ENCODE data around the gene DHX38.
A peak's percentile ranks its signal among the peaks of the same experiment; 100 is the strongest.

The DHX38 gene

GRCh38 chr16:72061564-72061963 is 32.1 kb upstream of the DHX38 start:
- Histone ChIP-seq H3K27me3 (ENCODE audit: insufficient read depth, low read length, poor library complexity, severe bottlenecking) (no peaks in the 10 kb centered on the region), H3K4me1 (ENCODE audit: insufficient read depth, low read length, poor library complexity, severe bottlenecking) (no peaks in the 10 kb centered on the region), H3K36me3 (ENCODE audit: insufficient read depth, low read length) (no peaks in the 10 kb centered on the region), H2AFZ (ENCODE audit: low read length) (no peak overlapping the region), H3K79me2 (ENCODE audit: insufficient read depth, low read length) (no peaks in the 10 kb centered on the region), H3K4me3 (ENCODE audit: low read length, poor library complexity, severe bottlenecking) (no peak overlapping the region), H3K9me3 (ENCODE audit: insufficient read depth, low read depth, low read length) (no peaks in the 10 kb centered on the region), H3F3A (ENCODE audit: low read depth) (no peaks in the 10 kb centered on the region), H4K20me1 (ENCODE audit: insufficient read depth, low read length, poor library complexity, severe bottlenecking) (no peaks in the 10 kb centered on the region), H3K9me2 (replicated peaks; ENCODE audit: low read depth, low read length) (no peaks in the 10 kb centered on the region), H3K9ac (ENCODE audit: low read depth, low read length, poor library complexity, severe bottlenecking) (no peak overlapping the region), H3K4me2 (ENCODE audit: low read depth, low read length, poor library complexity, severe bottlenecking) (no peak overlapping the region)
- no peak for TF ChIP-seq EZH2phosphoT487 (IDR thresholded peaks at IDR 0.05; ENCODE audit: borderline replicate concordance)
- TF ChIP-seq CTCF (conservative IDR thresholded peaks at IDR 0.05; ENCODE audit: low read length), result no peak

GRCh38 chr16:72064361-72064894 is 29.2 kb upstream of the DHX38 start:
- H3K9me3 ChIP-seq (ENCODE audit: insufficient read depth, low read depth, low read length), result no peaks in the 10 kb centered on the region
- no peak overlapping the region for H3K4me3 ChIP-seq (ENCODE audit: low read length, poor library complexity, severe bottlenecking)
- no peaks in the 10 kb centered on the region for H3K27me3 ChIP-seq (ENCODE audit: insufficient read depth, low read length, poor library complexity, severe bottlenecking)
- no peak for TF ChIP-seq CTCF (conservative IDR thresholded peaks at IDR 0.05; ENCODE audit: low read length)
- H3K9me2 ChIP-seq (replicated peaks; ENCODE audit: low read depth, low read length), result no peaks in the 10 kb centered on the region
- H3F3A ChIP-seq (ENCODE audit: low read depth), result no peaks in the 10 kb centered on the region
- H2AFZ ChIP-seq (ENCODE audit: low read length), result no peak overlapping the region
- no peak overlapping the region for H3K4me2 ChIP-seq (ENCODE audit: low read depth, low read length, poor library complexity, severe bottlenecking)
- no peaks in the 10 kb centered on the region for H3K4me1 ChIP-seq (ENCODE audit: insufficient read depth, low read length, poor library complexity, severe bottlenecking)
- no peaks in the 10 kb centered on the region for H3K79me2 ChIP-seq (ENCODE audit: insufficient read depth, low read length)
- no peaks in the 10 kb centered on the region for H4K20me1 ChIP-seq (ENCODE audit: insufficient read depth, low read length, poor library complexity, severe bottlenecking)
- no peaks in the 10 kb centered on the region for H3K36me3 ChIP-seq (ENCODE audit: insufficient read depth, low read length)
- H3K9ac ChIP-seq (ENCODE audit: low read depth, low read length, poor library complexity, severe bottlenecking), result no peak overlapping the region

GRCh38 chr16:72066747-72067146 is 26.9 kb upstream of the DHX38 start:
- H3K9ac ChIP-seq (ENCODE audit: low read depth, low read length, poor library complexity, severe bottlenecking), result no peak overlapping the region
- no peak overlapping the region for H3K4me2 ChIP-seq (ENCODE audit: low read depth, low read length, poor library complexity, severe bottlenecking)
- H4K20me1 ChIP-seq (ENCODE audit: insufficient read depth, low read length, poor library complexity, severe bottlenecking), result no peaks in the 10 kb centered on the region
- no peaks in the 10 kb centered on the region for H3K36me3 ChIP-seq (ENCODE audit: insufficient read depth, low read length)
- no peak overlapping the region for H2AFZ ChIP-seq (ENCODE audit: low read length)
- H3K9me3 ChIP-seq (ENCODE audit: insufficient read depth, low read depth, low read length), result no peaks in the 10 kb centered on the region
- H3K4me3 ChIP-seq (ENCODE audit: low read length, poor library complexity, severe bottlenecking), result no peak overlapping the region
- no peaks in the 10 kb centered on the region for H3K4me1 ChIP-seq (ENCODE audit: insufficient read depth, low read length, poor library complexity, severe bottlenecking)
- H3K9me2 ChIP-seq (replicated peaks; ENCODE audit: low read depth, low read length), result no peaks in the 10 kb centered on the region
- peak; percentile 70 for TF ChIP-seq CTCF (conservative IDR thresholded peaks at IDR 0.05; ENCODE audit: low read length)
- TF ChIP-seq EZH2phosphoT487 (IDR thresholded peaks at IDR 0.05; ENCODE audit: borderline replicate concordance), result no peak
- no peaks in the 10 kb centered on the region for H3K79me2 ChIP-seq (ENCODE audit: insufficient read depth, low read length)
- no peaks in the 10 kb centered on the region for H3F3A ChIP-seq (ENCODE audit: low read depth)
- H3K27me3 ChIP-seq (ENCODE audit: insufficient read depth, low read length, poor library complexity, severe bottlenecking), result no peaks in the 10 kb centered on the region

Measured in Loucy (cell line).